GM04503 (cell line): Measurements from ENCODE around the gene ZDBF2.
"Not testable (repeated sequence)": the region's sequence is repeated elsewhere in the genome, so short reads cannot be mapped to it uniquely, and the experiment has no call there.

ENCODE experiments used
- DNase-seq: peaks from one replicate; pipeline ENCODE4 v3.0.0-alpha.2; 2012; ENCODE audit warnings: low read depth

ZDBF2 gene

GRCh38 chr2:206259376-206260187 lies 14.9 kb upstream of the ZDBF2 start:
- no peak for DNase-seq

- no peak for DNase-seq
These were observed 14.1 kb upstream of the ZDBF2 start for GRCh38 chr2:206260188-206261012.

GRCh38 chr2:206263959-206264603 lies 10.4 kb upstream of the ZDBF2 start:
- DNase-seq: no peak

GRCh38 chr2:206266130-206267125 lies 8.0 kb upstream of the ZDBF2 start:
- DNase-seq: no peak

GRCh38 chr2:206267567-206267966 lies 6.9 kb upstream of the ZDBF2 start:
- no peak for DNase-seq

GRCh38 chr2:206271065-206271464 lies 3.4 kb upstream of the ZDBF2 start:
- DNase-seq: no peak

GRCh38 chr2:206273905-206274304 lies 558 bp upstream of the ZDBF2 start:
- no peak for DNase-seq

- peak; percentile 14 for DNase-seq
These were observed 1.0 kb downstream of the ZDBF2 start for GRCh38 chr2:206275312-206276055.

GRCh38 chr2:206276169-206276942 lies 1.9 kb downstream of the ZDBF2 start:
- DNase-seq: no peak

- DNase-seq: no peak
These were observed 3.0 kb downstream of the ZDBF2 start for GRCh38 chr2:206277503-206277902.

- DNase-seq: no peak
These were observed 8.3 kb downstream of the ZDBF2 start for GRCh38 chr2:206282746-206283145.

GRCh38 chr2:206287197-206287596 lies 12.7 kb downstream of the ZDBF2 start:
- no peak for DNase-seq

- DNase-seq: no peak
These were observed 14.9 kb downstream of the ZDBF2 start for GRCh38 chr2:206289391-206289790.

- no peak for DNase-seq
These were observed 21.7 kb downstream of the ZDBF2 start for GRCh38 chr2:206296128-206296527.

GRCh38 chr2:206299608-206300007 lies 25.1 kb downstream of the ZDBF2 start:
- not testable (repeated sequence) for DNase-seq

- no peak for DNase-seq
These were observed 31.2 kb downstream of the ZDBF2 start for GRCh38 chr2:206305523-206306245.

- no peak for DNase-seq
These were observed 36.6 kb downstream of the ZDBF2 start for GRCh38 chr2:206311026-206311425.

- no peak for DNase-seq
These were observed 41.7 kb downstream of the ZDBF2 start for GRCh38 chr2:206316141-206316540.

GRCh38 chr2:206323033-206323432 lies 48.6 kb downstream of the ZDBF2 start:
- no peak for DNase-seq
